ENCODE measurements around the gene DLGAP5. TPM values are rescaled to one million over a fixed set of nuclear protein-coding genes. Genes with fewer than 3 reads are reported as not detected.

Gene DLGAP5
- total RNA-seq, 4 donors from 2014 or later, result 4.6 to 16.8 (median 9.0) TPM

DNA sequence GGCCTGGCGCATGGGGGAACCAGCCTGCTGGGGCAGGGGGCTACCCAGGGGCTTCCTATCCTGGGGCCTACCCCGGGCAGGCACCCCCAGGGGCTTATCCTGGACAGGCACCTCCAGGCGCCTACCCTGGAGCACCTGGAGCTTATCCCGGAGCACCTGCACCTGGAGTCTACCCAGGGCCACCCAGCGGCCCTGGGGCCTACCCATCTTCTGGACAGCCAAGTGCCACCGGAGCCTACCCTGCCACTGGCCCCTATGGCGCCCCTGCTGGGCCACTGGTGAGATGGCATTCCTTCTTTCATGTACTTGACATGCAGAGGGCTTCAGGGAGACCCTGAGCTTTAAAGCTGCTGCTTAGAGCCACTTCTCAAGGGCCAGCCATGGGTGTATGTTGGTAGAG lies 53.3 kb downstream of the DLGAP5 start:
- 81% methylated on average over 3 of the region's 7 CpGs; no CpG with 5 or more reads in 1 of the 2 donors for WGBS, 2 donors
- Histone ChIP-seq H3K27ac (peak overlapping the region; percentile 2 to 79 (median 76)), H3K36me3 (peaks cover 25 to 82% (median 49%) of the 10 kb centered on the region in 3 donors), H3K4me3 (peak overlapping the region in 1 of 4 donors; percentile 24), H3K9me3 (no peaks in the 10 kb centered on the region), H3K4me1 (peaks cover 20 to 64% (median 31%) of the 10 kb centered on the region in 3 donors), H3K27me3 (no peaks in the 10 kb centered on the region)
- DNase-seq, result no peak
- intact Hi-C loops (cut with DNase I), result no loop called here
- TF ChIP-seq, protein P1, sequence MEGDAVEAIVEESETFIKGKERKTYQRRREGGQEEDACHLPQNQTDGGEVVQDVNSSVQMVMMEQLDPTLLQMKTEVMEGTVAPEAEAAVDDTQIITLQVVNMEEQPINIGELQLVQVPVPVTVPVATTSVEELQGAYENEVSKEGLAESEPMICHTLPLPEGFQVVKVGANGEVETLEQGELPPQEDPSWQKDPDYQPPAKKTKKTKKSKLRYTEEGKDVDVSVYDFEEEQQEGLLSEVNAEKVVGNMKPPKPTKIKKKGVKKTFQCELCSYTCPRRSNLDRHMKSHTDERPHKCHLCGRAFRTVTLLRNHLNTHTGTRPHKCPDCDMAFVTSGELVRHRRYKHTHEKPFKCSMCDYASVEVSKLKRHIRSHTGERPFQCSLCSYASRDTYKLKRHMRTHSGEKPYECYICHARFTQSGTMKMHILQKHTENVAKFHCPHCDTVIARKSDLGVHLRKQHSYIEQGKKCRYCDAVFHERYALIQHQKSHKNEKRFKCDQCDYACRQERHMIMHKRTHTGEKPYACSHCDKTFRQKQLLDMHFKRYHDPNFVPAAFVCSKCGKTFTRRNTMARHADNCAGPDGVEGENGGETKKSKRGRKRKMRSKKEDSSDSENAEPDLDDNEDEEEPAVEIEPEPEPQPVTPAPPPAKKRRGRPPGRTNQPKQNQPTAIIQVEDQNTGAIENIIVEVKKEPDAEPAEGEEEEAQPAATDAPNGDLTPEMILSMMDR (IDR thresholded peaks at IDR 0.05), result peak in 2 of 6 experiments; percentile 15 to 29
- TF ChIP-seq POLR2A (IDR thresholded peaks at IDR 0.05), result no peak

DNA sequence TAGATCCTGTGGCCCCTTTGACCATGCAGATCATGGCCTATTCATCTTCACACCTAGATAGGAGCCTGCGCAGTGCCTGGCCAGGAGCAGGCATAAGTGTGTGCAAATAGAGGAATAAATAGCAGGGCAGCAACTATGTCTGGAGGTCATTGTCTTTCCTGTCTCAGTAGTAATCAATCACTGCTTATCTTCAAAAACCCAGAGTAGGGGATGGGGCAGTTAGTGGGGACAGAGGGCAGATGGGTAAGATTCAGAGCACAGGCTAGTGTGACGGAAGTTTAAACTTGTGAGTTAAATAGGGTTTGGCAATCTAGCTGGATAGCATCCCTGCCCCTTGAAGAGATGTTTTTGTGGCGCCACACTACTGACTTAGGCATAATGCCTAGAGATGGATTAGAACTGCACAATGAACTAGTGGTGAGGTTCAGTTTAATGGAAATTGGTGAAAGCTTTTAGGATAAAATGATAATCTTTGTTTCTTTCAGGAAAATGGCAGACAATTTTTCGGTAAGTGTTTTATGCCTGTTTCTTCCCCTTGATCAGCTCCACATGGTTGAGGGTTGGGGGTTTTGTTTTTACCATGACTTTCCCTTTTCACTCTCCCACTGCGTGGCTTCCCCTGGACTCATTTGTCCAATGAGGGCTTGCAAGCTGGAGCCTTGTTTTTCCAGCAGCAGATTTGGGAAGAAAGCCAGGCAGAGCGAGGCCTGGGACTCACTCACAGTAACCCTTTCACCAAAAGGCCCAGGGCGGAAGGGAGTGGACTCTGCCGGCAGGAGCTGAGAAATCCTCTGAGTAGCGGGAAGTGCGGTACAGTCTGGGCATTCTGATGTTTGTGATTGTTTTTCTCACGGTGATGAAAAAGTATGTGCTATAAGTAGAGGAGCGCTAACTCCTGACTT lies 54.2 kb downstream of the DLGAP5 start:
- no peaks in the 10 kb centered on the region for H3K27me3 ChIP-seq
- H3K9me3 ChIP-seq, result no peaks in the 10 kb centered on the region
- TF ChIP-seq, protein P1 (IDR thresholded peaks at IDR 0.05), result no peak
- no peak for TF ChIP-seq POLR2A (IDR thresholded peaks at IDR 0.05)
- WGBS, 2 donors, result 55 to 67% methylated on average over 9 to 11 of the region's 12 CpGs
- H3K27ac ChIP-seq, result peak overlapping the region; percentile 2 to 79 (median 76)
- H3K4me1 ChIP-seq, result peaks cover 20 to 73% (median 40%) of the 10 kb centered on the region in 3 donors
- no peak for DNase-seq
- peaks cover 25 to 80% (median 41%) of the 10 kb centered on the region in 3 donors for H3K36me3 ChIP-seq
- peak overlapping the region in 3 of 4 donors; percentile 1 to 24 (median 10) for H3K4me3 ChIP-seq
- intact Hi-C loops (cut with DNase I), result no loop called here

DNA sequence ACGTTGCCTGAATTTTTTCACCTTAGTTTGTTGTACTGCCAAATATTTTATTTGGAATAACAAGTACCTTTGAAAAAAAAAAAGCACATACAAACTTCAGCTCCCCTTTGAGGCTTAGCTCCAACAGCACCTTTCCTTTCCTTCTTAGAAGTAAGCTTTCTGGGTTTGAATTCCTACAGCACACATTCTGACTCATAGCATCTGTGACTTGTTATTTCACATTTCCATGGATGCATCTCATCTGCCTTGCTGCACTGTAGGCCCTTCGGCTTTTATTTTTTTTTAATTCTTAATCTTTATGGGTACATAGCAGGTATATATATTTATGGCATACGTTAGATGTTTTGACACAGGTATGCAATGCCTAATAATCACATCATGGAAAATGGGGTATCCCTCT lies 55.1 kb downstream of the DLGAP5 start:
- H3K9me3 ChIP-seq, result no peaks in the 10 kb centered on the region
- intact Hi-C loops (cut with DNase I), result no loop called here
- 67 to 68% methylated on average over 3 of the region's 3 CpGs for WGBS, 2 donors
- DNase-seq, result no peak
- no peaks in the 10 kb centered on the region for H3K27me3 ChIP-seq
- TF ChIP-seq, protein P1 (IDR thresholded peaks at IDR 0.05), result no peak
- TF ChIP-seq POLR2A (IDR thresholded peaks at IDR 0.05), result no peak
- peaks cover 16 to 75% (median 32%) of the 10 kb centered on the region in 3 donors for H3K36me3 ChIP-seq
- H3K4me3 ChIP-seq, result no peak overlapping the region
- H3K27ac ChIP-seq, result peak overlapping the region in 3 of 4 donors; percentile 74 to 79 (median 79)
- peaks cover 24 to 82% (median 49%) of the 10 kb centered on the region in 3 donors for H3K4me1 ChIP-seq

DNA sequence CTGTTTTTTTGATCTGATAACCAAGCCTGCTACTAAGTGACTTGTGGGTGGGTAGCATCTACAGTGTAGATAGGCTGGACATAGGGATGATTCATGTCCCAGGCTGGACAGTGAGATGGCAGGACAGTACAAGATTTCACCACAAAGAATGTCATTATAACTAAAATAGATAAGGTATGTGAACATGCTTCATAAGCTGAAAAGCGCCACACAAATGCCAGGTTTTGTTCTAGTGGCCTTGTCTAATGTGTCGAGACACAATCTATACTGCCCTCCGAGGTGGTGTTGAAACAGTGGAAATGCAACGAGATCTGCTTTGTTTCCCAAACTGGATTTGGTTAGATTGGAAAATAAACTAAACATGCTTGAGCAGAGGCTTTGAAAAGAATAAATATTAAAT lies 58.0 kb downstream of the DLGAP5 start:
- Histone ChIP-seq H3K4me1 (peaks cover 24 to 90% (median 59%) of the 10 kb centered on the region in 3 donors), H3K27me3 (no peaks in the 10 kb centered on the region), H3K9me3 (no peaks in the 10 kb centered on the region), H3K27ac (peak overlapping the region; percentile 9 to 99 (median 66)), H3K36me3 (peaks cover 4 to 50% (median 6%) of the 10 kb centered on the region in 3 donors), H3K4me3 (no peak overlapping the region)
- DNase-seq, result no peak
- intact Hi-C loops (cut with DNase I), result loop anchor here (5.0 kb wide), 1 partner anchor 41 kb away; no protein-coding TSS in a partner anchor
- WGBS, 2 donors, result 18 to 39% methylated on average over 4 of the region's 4 CpGs
- TF ChIP-seq, protein P1 (IDR thresholded peaks at IDR 0.05), result peak in 5 of 6 experiments; percentile 26 to 60 (median 33)
- TF ChIP-seq POLR2A (IDR thresholded peaks at IDR 0.05), result no peak

Measured in esophagus squamous epithelium (tissue), 5 donors.